Islet of Langerhans (tissue), 1 donor: ENCODE data around the gene VPS37C.

Experiments
- FAIRE-seq: peaks from one replicate; lab custom pipeline; 2011; peaks lifted over from hg19 to GRCh38; lab: Jason Lieb, UNC

VPS37C gene

GRCh38 chr11:61132646-61133045 is 28.6 kb downstream of the VPS37C start:
- no peak for FAIRE-seq

GRCh38 chr11:61131998-61132555 is 29.1 kb downstream of the VPS37C start:
- FAIRE-seq = no peak

GRCh38 chr11:61131586-61131985 is 29.6 kb downstream of the VPS37C start:
- no peak for FAIRE-seq

- no peak for FAIRE-seq
These were observed 30.0 kb downstream of the VPS37C start for GRCh38 chr11:61131186-61131585.

GRCh38 chr11:61129639-61130523 is 31.3 kb downstream of the VPS37C start:
- peak; percentile 99 for FAIRE-seq

GRCh38 chr11:61128947-61129638 is 32.1 kb downstream of the VPS37C start:
- FAIRE-seq = no peak

GRCh38 chr11:61127991-61128390 is 33.2 kb downstream of the VPS37C start:
- no peak for FAIRE-seq

GRCh38 chr11:61126256-61126655 is 35.0 kb downstream of the VPS37C start:
- FAIRE-seq = no peak

- no peak for FAIRE-seq
These were observed 35.9 kb downstream of the VPS37C start for GRCh38 chr11:61125310-61125684.

- FAIRE-seq = no peak
These were observed 36.5 kb downstream of the VPS37C start for GRCh38 chr11:61124574-61125309.

- no peak for FAIRE-seq
These were observed 37.3 kb downstream of the VPS37C start for GRCh38 chr11:61123775-61124571.

- no peak for FAIRE-seq
These were observed 38.5 kb downstream of the VPS37C start for GRCh38 chr11:61122761-61123160.

GRCh38 chr11:61121917-61122316 is 39.3 kb downstream of the VPS37C start:
- no peak for FAIRE-seq

GRCh38 chr11:61121192-61121831 is 39.9 kb downstream of the VPS37C start:
- no peak for FAIRE-seq

- no peak for FAIRE-seq
These were observed 40.5 kb downstream of the VPS37C start for GRCh38 chr11:61120706-61121191.

GRCh38 chr11:61120099-61120705 is 41.0 kb downstream of the VPS37C start:
- FAIRE-seq = no peak

- no peak for FAIRE-seq
These were observed 41.7 kb downstream of the VPS37C start for GRCh38 chr11:61119571-61119970.

GRCh38 chr11:61119055-61119454 is 42.2 kb downstream of the VPS37C start:
- FAIRE-seq = no peak

- FAIRE-seq = no peak
These were observed 42.8 kb downstream of the VPS37C start for GRCh38 chr11:61118406-61118805.

- FAIRE-seq = no peak
These were observed 43.2 kb downstream of the VPS37C start for GRCh38 chr11:61118004-61118403.

- FAIRE-seq = no peak
These were observed 44.1 kb downstream of the VPS37C start for GRCh38 chr11:61117168-61117520.
